Amniotic stem cell (primary cell): Measurements from ENCODE around the gene BMPER.
"Not testable (repeated sequence)": the region's sequence is repeated elsewhere in the genome, so short reads cannot be mapped to it uniquely, and the experiment has no call there.

Source experiments
- DNase-seq: peaks from one replicate; lab custom pipeline; 2025; lab: John Stamatoyannopoulos, UW

BMPER gene

DNA sequence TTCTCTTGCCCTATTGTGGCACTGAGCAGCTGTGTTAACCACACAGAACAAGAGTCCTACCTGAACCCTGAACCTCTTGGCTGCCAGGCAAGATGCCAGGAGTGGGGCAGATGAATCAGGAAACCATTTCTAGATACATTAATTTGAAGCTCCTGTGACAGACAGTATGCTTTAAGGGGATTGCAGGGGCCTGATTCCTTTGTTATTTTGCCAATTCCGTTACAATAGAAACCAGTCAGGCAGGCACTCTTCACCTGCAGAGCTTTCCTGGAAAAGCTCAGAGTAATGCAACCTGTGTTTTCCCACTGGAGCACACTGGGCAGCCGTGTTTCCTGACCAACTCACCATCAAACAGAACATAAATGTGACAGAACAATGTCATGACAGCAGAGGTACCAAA is 233.1 kb downstream of the BMPER start:
- DNase-seq = no peak

DNA sequence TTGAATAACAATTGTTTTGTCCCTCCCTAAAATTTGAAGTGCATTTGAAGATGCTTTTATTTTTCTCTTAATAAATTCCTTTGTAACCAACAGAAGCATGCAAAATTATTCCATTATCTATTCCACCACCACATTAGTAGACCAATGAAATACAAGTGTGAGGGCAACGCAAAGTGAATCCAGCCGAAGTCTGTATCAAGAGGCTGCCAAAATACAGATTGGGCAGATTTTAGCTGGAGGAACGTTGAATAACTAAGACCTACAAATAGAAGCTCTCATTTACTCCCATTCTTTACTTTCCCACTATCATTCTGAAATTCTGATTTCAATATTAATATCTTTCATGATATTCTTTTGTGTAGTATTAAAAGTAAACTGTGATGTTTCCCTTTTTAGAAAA is 233.7 kb downstream of the BMPER start:
- no peak for DNase-seq

DNA sequence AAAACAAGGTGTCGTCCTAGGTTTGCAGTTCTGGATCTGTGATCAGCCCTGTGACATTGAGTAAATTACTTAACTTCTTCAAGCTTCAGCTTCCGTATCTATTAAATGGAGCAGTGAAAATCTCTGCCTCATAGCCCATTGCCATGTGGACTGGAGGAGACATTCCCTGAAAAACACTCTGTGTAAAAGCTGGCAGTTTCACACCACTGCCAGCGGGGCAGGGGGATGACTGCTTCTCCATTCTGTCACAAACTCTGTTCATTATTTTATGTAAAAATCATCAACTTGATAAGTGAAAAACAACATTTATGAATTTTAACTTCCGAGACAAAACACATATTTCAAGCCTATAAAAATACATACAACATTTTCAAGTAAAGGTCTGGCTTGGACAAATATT is 234.7 kb downstream of the BMPER start:
- DNase-seq = no peak

DNA sequence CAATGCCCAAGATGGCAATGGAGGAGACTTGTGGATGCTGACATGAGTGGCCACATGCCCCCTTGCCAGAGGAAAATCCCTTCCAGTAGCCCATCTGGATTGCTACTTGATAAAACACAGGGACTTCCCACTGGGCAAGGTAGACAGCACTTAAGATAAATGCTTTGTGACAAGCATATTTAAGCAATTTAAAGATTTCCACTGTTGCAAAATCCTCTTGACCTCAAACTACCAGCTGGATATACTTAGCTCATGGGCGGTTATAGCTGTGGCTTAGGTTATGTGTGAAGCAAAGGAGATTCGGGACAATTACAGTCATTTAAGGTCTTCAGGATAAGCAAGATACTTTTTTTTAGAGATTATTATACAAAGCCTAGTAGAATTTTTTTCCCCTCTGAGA is 238.1 kb downstream of the BMPER start:
- no peak for DNase-seq

DNA sequence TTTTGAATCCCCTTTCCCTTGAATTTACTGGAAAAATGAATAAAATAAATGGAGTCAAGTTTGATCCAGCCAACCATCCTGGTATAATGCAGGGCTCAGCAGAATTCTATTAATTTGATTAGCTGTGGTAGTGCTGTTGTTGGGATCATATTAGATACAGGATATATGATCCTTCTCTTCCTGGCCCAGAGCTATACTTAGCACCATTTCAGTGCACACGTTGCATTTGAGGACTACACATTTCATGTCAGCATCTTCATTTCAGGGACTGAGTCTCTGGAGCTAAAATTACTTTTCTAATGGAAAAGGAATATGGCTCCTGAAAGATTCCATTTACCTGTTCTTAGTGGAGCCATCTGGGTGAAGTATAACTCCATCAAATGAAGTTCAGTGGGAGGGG is 240.3 kb downstream of the BMPER start:
- no peak for DNase-seq

DNA sequence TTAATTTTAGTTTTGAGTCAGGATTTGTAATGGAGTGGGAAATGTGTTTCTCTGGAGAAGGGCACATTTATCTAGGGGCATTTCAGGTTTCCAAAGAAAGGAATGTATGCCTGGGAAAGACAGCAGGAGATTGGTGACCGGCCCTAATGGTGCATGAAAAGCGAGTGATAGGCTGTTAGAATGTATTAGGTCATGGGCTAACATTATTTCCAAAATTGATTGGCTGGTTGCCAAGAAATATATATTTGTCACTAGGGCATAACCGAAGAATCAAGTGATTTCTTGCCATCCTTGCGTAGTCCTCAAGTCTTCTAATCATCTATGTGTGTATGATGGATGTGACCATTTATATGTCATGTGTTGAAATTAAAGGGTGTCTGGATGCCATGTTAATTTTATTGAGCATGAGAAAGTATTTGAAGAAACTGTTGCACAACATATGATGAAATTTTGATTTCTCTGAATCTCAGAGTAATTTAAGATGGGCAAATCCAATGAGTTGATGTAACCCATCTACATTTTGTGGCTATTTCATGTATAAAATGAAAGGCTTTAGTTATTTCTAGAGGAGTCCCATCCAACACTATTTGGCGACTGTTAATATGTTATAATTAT is 248.4 kb downstream of the BMPER start:
- no peak for DNase-seq

DNA sequence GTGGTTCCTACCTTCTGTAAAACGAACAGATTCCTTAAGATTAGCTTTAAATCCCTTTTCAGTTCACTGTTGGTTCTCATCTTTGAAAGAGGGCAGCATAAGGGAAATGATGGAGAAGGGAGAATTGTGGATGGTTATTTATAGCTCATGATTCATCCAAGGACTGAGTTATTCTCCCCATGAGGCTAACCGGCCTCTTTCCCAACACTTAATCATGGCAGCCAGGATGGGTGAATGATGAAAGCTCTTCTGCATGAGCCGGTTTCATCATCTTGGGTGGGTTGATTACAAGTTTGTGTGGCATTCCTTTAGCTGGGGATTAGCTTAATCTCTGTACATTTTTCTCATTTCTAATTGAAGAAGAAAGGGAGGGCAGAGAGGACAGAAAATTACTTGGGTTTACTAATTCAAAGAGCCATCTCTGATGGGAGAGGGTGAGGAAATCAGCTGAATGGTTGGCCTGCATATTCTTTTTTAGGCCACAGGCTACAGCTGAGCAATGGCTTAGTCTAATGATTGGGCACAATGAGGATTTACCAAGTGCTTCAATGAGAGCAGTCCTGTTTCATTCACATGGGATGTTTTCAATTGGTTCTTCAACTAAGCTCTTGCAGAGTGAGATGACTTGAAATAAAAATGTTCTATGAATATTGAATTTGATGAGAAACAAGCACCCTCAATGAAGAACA is 250.0 kb downstream of the BMPER start:
- DNase-seq = peak; percentile 76

DNA sequence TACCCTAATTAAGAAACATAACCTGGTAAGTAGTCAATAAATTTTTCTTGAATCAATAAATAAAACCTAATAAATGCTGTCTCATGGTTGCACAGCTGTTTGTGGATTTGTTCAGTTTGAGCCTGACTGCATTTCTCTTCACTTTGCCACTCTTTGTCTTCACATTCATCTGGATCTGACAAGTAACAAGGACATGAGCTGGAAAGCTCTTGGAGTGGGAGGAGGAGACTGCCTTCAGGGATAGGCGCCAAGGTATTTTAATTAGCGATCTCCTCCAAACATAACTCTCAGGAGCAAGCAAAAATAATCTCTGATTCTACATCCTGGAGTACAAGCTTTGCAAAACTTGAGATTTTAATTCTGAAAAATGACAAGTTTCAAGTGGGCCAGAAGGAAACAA is 251.0 kb downstream of the BMPER start:
- DNase-seq = no peak

DNA sequence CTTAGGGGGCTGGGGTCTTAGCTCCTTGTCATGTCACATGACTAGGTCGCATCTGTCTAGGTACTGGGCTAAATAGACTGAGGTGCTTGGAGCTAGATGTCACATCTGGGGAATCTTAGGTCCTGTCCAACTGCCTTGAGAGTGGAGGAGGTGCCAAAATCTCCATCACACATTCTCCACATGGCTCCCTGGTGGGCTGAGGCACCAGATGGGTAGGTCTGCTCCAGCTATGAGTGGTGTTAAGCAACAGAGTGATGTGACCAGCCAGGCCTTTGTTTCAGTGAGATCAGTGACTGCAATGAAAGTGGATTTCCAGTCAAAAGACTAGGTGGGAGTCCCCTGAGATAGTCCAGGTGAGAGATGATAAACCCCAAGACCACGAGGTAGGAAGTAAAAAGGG is 251.8 kb downstream of the BMPER start:
- DNase-seq = no peak

DNA sequence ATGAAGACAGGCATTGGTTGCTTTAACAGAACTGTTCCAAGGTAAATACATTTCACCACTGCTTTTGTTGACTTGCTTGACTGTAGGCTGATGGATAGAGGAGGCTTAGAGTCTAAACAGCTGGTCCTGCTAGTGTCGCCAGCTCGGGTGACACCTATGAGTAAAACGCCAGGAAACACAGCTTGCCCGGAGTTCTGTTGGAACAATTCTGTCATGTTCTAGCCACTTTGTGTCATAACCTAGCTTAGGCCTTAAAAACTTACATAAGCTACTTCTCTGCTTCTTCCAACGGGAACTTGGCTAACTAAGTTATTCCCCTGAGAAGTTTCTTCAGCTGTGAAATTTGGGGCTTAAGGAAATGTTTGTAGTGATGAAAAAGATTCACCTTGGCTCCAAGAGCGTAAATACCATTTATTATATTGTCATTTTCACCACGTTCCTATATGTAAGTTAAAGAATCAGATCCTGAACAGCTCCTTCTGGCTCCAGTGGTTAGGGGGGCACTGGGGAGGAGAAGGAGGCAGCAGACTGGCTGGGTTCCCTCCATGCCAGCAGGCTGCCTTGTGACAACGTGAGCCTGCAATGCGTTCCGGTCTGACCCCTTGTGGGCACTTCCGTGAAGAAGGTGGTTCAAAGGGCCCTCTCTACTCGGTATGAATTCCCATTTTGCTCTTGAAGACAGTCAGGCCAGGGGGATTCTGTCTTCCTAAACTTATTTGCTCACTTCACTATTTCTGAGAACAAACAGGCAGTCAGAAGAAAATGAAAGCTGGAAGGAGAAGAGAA is 253.2 kb downstream of the BMPER start:
- DNase-seq = no peak

DNA sequence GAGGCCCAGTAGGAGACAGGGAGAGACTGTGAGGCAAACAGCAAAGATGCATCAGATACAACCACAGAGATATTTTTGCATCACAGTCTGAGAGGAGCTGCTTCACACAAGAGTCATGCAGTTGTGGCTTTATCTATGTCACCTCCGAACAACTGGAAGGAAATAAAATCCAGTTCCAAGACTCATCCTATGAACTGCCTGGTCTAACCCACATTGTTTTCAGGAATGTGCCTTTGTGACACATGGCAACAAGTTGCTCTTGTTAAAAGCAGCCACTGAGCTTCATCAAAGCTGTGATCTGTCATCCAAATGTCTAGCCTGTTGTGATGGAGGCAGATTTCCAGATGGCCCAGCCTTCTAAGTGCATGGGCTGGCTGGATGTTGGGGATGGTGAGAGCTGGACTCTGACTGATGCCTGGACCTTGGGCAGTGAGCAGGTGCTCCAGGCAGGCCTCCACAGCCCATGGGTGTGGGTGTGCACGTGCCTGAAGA is 255.0 kb downstream of the BMPER start:
- DNase-seq = no peak

DNA sequence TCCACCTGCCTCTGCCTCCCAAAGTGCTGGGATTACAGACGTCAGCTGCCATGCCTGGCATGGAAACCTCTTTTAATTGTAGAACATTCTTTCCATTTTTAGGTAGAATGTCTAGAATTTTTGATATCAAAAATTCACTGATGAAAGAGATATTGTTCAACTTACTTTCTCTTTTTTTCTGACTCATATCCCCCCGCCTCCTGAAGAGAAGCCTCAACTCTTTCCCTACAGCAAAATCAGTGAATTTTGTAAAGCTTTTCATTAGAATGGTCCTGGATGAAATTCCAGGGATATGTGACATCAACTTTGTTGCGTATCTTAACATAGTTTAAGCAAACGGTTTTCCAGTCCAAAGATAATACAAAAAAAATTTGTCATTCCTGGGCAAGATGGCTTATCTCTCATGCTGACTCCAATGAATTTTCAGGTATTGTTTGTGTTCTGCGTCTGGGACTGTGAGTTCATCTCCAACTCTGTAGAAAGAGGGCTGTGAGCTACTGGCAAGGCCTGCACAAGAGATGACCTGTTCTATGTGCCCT is 256.8 kb downstream of the BMPER start:
- no peak for DNase-seq

DNA sequence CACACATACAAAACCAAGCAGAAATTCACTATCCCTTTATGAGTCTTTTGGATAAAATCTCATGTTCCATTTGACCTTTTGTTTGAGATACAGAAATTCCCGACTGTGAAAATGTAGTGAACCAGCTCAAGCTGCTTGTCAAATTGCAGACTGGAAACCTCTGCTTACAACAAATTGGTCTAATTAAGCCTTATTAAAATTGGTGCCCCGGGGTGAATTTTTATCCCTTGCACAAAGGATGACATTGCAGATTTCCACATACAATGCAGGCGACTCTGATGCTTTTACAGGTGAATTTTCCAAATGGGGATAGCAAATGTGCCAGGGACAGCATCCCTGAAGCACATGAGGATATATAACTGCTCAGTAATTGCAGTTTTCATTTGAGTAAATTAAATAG is 257.3 kb downstream of the BMPER start:
- no peak for DNase-seq

DNA sequence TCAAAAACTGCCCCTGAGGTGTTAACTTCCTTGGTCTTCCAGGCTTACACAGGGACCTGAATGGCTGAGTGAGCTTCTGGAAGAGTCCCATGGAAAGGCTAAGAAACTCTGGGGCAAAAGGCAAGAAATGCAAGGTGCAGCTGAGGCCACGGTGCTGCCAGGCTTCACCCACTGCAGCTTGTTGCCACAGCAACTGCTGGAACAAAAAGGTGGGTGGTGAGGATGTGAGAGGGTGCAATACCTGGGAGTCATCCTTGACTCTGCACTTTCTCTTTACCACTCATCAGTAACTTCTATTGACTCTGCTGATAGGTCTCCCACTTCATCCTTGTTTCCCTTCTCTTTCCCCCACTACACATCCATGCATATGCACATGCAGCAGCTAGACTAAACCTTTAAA is 258.6 kb downstream of the BMPER start:
- no peak for DNase-seq

DNA sequence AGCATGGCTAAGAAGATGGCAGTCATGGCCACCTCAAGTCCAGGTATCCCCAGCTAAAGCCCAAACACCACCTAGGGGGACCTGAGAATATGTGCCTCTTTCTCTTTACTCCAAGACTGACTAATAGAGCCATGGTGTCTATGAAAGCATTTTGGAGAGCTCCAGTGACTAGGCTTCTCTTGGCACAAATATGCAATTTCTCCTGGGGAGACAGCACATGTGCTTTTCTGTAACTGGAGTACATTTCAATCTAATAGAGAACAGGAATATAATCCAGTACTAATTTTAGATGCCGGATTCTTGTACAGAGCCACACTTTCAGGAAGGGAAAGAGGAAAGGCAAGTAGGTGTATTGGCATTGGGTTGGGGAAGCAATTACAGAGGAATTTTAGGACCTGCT is 260.1 kb downstream of the BMPER start:
- DNase-seq = no peak

DNA sequence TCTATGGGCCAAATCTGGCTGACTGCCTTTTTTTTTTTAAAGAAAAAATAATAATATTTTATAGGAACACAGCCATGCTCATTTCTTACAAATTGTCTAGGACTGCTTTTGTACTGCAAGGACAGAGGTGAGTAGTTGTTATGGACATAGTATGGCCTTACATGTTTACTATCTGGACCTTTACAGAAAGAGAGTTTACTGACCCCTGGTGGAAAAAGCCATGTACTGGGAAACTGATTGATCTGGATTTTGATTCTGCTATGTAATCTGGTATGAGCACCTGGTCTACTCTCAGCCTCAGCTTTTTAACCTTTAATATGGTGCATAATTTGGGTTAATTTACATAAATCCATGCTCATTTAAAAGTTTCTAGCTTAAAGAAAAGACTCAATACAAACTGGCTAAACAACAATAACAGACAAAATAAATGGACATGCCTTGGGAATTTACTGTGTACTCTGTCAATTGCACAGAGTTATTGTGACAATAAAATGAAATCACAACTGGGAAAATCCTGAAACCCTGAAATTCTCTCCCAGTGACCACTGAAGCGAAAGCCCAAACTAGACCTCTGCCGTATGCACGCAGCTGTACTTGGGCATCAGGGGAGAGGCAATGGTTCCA is 260.7 kb downstream of the BMPER start:
- DNase-seq = no peak

DNA sequence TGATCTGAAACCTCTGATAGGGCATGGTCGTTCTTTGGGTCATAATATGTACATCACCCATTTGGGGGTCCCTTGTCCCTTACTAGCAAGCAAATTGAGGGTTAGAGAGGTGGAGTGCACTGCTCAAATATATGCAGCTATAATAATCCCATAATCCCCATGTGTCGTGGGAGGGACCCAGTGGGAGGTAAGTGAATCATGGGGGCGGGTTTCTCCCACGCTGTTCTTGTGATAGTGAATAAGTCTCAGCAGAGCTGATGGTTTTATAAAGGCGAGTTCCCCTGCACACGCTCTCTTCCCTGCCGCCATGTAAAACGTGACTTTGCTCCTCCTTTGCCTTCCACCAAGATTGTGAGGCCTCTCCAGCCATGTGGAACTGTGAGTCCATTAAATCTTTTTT is 262.7 kb downstream of the BMPER start:
- no peak for DNase-seq

DNA sequence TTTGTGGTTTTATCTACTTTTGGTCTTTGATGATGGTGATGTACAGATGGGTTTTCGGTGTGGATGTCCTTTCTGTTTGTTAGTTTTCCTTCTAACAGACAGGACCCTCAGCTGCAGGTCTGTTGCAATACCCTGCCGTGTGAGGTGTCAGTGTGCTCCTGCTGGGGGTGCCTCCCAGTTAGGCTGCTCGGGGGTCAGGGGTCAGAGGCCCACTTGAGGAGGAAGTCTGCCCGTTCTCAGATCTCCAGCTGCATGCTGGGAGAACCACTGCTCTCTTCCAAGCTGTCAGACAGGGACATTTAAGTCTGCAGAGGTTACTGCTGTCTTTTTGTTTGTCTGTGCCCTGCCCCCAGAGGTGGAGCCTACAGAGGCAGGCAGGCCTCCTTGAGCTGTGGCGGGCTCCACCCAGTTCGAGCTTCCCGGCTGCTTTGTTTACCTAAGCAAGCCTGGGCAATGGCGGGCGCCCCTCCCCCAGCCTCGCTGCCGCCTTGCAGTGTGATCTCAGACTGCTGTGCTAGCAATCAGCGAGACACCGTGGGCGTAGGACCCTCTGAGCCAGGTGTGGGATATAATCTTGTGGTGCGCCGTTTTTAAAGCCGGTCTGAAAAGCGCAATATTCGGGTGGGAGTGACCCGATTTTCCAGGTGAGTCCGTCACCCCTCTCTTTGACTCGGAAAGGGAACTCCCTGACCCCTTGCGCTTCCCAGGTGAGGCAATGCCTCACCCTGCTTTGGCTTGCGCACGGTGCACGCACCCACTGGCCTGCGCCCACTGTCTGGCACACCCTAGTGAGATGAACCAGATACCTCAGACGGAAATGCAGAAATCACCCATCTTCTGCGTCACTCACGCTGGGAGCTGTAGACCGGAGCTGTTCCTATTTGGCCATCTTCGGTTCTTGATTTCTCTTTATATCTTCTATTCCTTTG is 269.6 kb downstream of the BMPER start:
- DNase-seq = not testable (repeated sequence)

DNA sequence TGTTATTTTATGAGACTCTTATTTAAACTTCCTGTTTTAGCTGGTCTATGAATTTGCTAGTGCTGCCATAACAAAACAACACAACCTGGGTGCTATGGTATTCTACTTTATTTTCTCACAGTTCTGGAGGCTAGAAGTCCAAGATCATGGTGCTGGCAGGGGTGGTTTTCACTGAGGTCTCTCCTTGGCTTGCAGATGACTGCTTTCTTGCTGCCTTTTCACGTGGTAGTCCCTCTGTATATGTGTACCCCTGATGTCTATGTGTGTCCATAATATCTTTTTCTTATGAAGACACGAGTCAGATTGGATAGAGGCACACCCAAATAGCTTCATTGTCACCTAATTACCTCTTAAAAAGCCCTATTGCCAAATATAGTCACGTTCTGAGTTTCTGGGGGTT is 270.5 kb downstream of the BMPER start:
- no peak for DNase-seq

DNA sequence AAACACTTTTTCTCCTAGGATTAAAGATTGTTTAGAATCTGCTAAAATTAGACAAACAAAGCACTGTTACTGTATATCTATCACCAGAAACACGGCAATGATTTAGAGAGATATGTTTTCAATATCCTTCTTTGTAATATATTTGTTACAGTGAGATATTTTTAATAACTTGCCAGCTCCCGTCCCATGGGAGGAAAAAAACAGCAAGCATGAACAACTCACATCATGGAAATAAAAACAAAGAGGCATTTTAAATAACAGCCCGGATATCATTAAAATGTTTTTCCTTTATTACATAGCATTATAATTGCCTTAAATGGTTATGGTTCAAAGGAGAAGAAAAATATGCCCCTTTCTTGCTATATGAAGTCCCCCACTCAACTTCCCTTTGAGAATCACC is 272.1 kb downstream of the BMPER start:
- DNase-seq = no peak

DNA sequence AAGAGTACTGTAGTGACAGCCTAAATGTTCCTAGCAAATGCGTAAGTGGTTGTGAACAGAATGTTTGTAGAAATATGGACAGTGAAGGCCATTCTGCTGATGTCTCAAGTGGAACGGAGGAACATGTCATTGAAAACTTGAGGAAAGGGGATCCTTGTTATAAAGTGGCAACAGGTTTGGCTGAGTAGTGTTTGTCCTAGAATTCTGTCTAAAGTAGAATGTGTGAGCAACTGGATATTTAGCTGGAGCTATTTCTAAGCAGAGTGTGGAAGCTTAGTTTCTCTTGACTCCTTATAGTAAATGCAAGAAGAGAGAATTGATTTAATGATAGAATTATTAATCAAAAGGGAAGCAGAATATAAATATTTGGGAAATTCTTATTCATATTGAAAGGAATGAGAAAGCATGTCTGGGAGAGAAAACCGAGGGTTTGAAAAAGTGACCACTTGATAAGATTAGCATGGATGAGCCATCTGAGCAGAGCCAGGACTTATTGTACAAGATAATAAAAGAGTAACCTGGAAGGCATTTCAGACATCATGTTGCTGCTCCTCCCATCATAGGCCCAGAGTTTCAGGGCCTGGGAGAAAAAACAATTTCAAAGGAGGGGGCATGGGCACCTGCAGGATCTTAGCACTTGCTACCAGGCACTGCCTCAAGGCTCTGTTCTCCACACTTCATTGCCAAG is 276.1 kb downstream of the BMPER start:
- DNase-seq = no peak
